ENCODE results near the gene DIPK1A.

The DIPK1A gene

GRCh38 chr1:92833840-92834239 is 127.4 kb downstream of the DIPK1A start:
- DNase-seq, result peak; percentile 23

GRCh38 chr1:92832537-92833114 is 128.6 kb downstream of the DIPK1A start:
- peak; percentile 17 for DNase-seq

GRCh38 chr1:92831762-92832536 is 129.3 kb downstream of the DIPK1A start, which contains the start of gene RPL5:
RPL5 (plus strand) TSS chr1:92832040; CDS start chr1:92832115, 75 bp downstream.
- DNase-seq, result peak; percentile 97

- no peak for DNase-seq
Measured at GRCh38 chr1:92831368-92831761, 129.9 kb downstream of the DIPK1A start.

GRCh38 chr1:92826792-92827191 is 134.5 kb downstream of the DIPK1A start:
- DNase-seq, result no peak

- no peak for DNase-seq
Measured at GRCh38 chr1:92822879-92823278, 138.4 kb downstream of the DIPK1A start.

- DNase-seq, result no peak
Measured at GRCh38 chr1:92820551-92820950, 140.7 kb downstream of the DIPK1A start.

GRCh38 chr1:92820024-92820423 is 141.2 kb downstream of the DIPK1A start:
- no peak for DNase-seq

GRCh38 chr1:92817986-92818764 is 143.1 kb downstream of the DIPK1A start:
- peak; percentile 46 for DNase-seq

- no peak for DNase-seq
Measured at GRCh38 chr1:92817137-92817697, 144.0 kb downstream of the DIPK1A start.

GRCh38 chr1:92816732-92817131 is 144.5 kb downstream of the DIPK1A start:
- no peak for DNase-seq

- DNase-seq, result no peak
Measured at GRCh38 chr1:92808381-92808780, 152.9 kb downstream of the DIPK1A start.

GRCh38 chr1:92805216-92805615 is 156.0 kb downstream of the DIPK1A start:
- DNase-seq, result no peak

GRCh38 chr1:92804721-92805201 is 156.5 kb downstream of the DIPK1A start:
- DNase-seq, result peak; percentile 26

GRCh38 chr1:92803140-92803887 is 157.9 kb downstream of the DIPK1A start:
- no peak for DNase-seq

- no peak for DNase-seq
Measured at GRCh38 chr1:92797961-92798360, 163.3 kb downstream of the DIPK1A start.

GRCh38 chr1:92797297-92797696 is 164.0 kb downstream of the DIPK1A start:
- no peak for DNase-seq

- DNase-seq, result no peak
Measured at GRCh38 chr1:92795166-92795565, 166.1 kb downstream of the DIPK1A start.

GRCh38 chr1:92792340-92792782 is 168.9 kb downstream of the DIPK1A start:
- no peak for DNase-seq
